ENCODE measurements around the gene PHTF2.
"Not testable (repeated sequence)": the region's sequence is repeated elsewhere in the genome, so short reads cannot be mapped to it uniquely, and the experiment has no call there.

DNA sequence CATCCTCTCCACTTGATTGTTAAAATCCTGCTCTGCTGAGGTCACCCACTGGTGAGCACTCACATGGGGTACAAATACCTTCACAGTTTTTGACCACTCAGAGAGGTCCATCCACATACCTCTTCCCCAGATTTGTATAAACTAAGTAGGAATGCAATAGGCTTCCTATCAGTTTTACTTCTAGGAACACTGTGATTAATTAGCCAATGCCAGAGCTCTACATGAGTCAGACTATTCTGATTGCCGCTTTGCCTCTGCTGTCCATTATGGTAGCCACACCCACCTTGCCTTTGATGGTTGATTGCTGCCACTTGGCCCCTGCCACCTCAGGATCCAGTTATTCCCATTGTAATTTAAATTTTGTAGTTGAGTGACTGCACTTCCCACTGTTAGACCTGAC, 73.7 kb downstream of the PHTF2 start:
- TF ChIP-seq EZH2 (IDR thresholded peaks at IDR 0.05; ENCODE audit: borderline replicate concordance, low read depth, low read length, severe bottlenecking), result not testable (repeated sequence)
- TF ChIP-seq, protein P1, sequence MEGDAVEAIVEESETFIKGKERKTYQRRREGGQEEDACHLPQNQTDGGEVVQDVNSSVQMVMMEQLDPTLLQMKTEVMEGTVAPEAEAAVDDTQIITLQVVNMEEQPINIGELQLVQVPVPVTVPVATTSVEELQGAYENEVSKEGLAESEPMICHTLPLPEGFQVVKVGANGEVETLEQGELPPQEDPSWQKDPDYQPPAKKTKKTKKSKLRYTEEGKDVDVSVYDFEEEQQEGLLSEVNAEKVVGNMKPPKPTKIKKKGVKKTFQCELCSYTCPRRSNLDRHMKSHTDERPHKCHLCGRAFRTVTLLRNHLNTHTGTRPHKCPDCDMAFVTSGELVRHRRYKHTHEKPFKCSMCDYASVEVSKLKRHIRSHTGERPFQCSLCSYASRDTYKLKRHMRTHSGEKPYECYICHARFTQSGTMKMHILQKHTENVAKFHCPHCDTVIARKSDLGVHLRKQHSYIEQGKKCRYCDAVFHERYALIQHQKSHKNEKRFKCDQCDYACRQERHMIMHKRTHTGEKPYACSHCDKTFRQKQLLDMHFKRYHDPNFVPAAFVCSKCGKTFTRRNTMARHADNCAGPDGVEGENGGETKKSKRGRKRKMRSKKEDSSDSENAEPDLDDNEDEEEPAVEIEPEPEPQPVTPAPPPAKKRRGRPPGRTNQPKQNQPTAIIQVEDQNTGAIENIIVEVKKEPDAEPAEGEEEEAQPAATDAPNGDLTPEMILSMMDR (IDR thresholded peaks at IDR 0.05; ENCODE audit: borderline replicate concordance, extremely low read depth, low read length, poor library complexity, severe bottlenecking), result not testable (repeated sequence)

All from DND-41 (cell line).